HFF-Myc (cell line): ENCODE measurements around the gene ARFRP1.

Experiments used
- DNase-seq: peaks from one replicate; pipeline ENCODE4 v3.0.0-alpha.2; 2011; ENCODE audit warnings: low read depth; ENCODE audit errors: extremely low read depth
- H3K4me3 ChIP-seq: replicated peaks from 2 replicates; pipeline ENCODE4 v1.5.1; 2011; ENCODE audit warnings: low read depth, mild to moderate bottlenecking, control low read depth, low read length
- TF ChIP-seq, protein P1 (sequence below): IDR thresholded peaks from 2 replicates; pipeline ENCODE4 v1.5.1; 2012; ENCODE audit warnings: mild to moderate bottlenecking, low read depth, low read length, control low read depth; ENCODE audit errors: missing control alignments

Gene ARFRP1, protein sequence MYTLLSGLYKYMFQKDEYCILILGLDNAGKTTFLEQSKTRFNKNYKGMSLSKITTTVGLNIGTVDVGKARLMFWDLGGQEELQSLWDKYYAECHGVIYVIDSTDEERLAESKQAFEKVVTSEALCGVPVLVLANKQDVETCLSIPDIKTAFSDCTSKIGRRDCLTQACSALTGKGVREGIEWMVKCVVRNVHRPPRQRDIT

DNA sequence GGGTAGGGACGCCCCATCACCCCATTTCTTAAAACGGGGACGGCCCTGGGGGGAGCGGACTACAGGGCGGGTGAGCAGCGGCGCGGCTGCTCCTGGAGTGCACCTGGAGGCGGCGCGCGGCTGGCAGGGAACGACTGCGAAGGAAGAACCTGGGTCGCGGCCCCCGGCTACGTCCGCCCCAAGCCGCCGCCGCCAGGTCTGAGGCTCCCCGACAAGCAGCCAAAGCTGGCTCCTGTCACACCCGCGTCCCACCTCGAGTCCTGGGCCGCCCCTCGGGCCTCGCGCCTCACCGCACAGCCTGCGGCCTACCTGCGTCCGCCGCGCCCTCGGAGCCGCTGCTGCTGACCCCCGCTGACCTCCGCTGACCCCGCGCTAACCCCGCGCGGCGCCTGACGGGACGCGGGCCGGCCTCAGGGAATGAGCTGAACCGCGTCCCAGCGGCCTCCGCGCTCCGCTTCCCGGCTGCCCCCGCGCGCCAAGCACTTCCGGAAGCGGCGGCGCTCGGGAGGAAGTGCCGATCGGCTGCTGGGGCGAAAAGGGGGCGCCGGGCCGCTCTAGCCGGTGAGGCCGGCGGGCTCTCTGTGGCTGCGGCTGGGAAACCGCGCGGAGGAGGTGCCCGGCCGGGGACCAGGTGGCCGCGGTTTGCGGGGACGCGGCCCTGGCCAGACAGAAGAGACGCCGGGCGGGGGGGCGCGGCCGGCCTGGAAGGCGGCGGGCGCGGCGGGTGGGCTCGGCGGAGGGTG lies at the start of gene ARFRP1, which contains the start of gene ZGPAT:
TSS of gene ARFRP1 (minus strand) at position 419 of the 743 bp plus-strand sequence. CDS start 885 bp downstream, outside the sequence.
TSS of gene ZGPAT (plus strand) at position 482 of the 743 bp plus-strand sequence. CDS start 542 bp downstream, outside the sequence.
- peak within 1 kb of the TSS; percentile 90 for H3K4me3 ChIP-seq
- TF ChIP-seq, protein P1, sequence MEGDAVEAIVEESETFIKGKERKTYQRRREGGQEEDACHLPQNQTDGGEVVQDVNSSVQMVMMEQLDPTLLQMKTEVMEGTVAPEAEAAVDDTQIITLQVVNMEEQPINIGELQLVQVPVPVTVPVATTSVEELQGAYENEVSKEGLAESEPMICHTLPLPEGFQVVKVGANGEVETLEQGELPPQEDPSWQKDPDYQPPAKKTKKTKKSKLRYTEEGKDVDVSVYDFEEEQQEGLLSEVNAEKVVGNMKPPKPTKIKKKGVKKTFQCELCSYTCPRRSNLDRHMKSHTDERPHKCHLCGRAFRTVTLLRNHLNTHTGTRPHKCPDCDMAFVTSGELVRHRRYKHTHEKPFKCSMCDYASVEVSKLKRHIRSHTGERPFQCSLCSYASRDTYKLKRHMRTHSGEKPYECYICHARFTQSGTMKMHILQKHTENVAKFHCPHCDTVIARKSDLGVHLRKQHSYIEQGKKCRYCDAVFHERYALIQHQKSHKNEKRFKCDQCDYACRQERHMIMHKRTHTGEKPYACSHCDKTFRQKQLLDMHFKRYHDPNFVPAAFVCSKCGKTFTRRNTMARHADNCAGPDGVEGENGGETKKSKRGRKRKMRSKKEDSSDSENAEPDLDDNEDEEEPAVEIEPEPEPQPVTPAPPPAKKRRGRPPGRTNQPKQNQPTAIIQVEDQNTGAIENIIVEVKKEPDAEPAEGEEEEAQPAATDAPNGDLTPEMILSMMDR, result no peak
- DNase-seq, result no peak

DNA sequence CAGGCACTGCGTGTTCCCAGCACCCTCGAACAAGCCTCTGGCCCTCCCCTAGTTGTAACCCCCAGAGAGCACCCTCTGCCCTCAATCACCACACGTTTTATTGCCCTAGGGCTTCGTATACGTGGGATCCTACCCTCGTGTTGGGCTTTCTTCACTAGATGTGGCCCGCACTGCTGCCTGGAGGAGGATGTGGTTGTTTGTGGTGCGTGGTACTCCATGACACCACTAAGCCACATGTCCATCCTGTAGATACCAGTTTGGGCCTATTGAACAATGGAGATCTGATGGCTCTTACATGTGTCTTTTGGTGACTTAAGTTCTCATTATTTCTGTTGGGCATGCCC lies 48.8 kb upstream of the ARFRP1 start:
- H3K4me3 ChIP-seq, result no peak overlapping the region
- DNase-seq, result no peak
- TF ChIP-seq, protein P1, result no peak

DNA sequence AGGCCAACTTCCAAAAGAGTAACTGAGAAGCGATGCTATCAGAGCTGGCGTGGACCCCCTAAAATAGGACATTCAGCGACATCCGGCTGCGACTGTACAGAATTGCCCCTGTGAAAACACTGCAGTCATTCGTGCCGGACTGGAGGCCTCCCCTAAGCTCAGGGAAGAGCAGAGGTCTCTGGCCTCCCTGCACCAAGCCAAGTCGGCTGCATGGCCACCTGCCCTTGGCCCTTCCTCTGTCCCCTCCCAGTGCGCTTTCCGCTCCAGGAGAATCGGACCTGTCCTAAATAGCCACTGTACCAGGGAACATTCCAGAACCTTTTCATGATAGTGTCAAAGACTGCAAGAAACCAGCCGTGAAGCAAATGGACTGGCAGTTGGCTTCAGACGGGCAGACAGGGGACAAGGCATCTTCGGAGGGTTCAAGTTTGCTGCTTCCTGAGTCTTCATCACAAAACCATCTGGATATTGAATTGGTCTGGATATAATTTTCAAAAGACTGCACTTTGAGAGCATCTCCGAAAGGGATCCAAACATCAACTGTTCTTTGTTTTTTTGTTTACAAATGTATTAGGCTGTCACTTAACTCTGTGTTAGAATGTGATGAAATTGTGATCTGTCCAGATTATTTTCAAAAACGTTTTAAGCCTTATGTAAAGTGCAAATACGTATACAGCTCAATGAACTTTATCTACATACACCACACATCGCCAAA lies 48.3 kb upstream of the ARFRP1 start:
- DNase-seq, result no peak
- TF ChIP-seq, protein P1, result no peak
- no peak overlapping the region for H3K4me3 ChIP-seq

DNA sequence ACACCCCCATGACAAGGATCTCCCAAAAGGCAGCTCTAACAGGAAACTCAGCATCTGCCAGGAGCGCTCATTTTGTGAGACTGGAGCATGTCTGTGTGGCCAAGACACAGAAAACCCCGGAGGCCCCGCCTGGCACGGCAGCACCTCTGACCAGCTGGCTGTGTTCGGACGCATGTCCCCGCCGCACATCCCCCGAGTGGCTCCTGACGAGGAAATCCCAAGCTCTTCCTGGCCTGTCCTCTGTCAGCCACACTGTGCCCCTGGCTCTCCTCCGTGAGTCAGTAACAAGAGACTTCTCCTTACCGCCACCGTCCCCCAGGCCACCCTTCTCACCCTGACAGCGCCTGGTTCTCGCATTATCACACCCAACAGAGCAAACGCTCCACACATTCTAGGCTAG lies 46.2 kb upstream of the ARFRP1 start:
- H3K4me3 ChIP-seq, result no peak overlapping the region
- DNase-seq, result no peak
- TF ChIP-seq, protein P1, result no peak

DNA sequence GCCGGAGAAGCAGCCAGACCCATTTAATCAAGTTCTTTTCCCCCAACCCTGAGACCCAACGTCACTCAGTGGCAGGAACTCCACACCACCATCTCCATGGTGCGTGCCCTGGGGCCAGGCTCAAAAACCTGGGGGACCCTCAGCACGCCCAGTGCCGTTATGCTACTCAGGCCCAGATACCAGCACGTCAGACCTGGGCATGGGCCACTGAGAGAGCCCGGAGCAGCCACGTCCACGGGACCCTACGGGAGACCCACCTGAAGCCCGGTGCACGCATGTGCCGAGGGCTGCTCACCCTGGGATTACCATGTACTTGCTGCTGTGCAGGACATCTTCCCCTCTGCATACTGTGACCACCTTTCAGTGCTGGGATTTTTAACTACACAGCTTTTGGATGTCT lies 45.6 kb upstream of the ARFRP1 start:
- TF ChIP-seq, protein P1, result no peak
- DNase-seq, result no peak
- H3K4me3 ChIP-seq, result no peak overlapping the region

DNA sequence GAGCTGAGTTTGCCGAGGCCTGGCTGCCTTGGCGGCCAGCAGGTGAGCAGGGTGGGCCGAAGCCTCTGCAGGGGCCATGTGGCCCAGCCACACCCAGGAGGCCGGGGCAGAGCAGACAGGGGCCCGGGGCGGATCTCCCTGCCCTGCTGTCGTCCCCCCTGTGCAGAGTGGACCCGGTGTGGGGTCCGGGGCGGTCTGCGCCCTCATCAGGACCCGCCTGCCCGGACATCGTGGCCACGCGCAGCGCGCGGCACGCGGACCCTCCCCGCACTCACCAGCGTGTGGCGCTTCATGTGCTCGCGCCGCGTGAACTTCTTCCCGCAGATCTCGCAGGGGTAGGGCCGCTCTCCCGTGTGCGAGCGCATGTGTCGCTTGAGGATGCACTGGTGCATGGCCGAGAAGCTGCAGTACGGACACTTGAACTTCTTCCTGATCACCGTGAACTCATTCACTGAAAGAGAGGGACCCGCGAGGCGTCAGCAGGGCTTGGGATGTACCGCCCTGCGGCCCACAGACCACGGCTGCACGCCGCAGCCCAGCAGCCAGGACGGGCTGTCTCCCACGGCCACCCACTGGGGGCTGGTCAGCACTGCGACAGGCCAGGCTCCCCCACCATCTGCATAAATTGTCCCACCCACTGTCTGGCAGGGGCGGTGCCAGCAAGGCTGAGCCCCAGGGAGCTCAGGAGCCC lies 44.8 kb upstream of the ARFRP1 start:
- no peak for DNase-seq
- TF ChIP-seq, protein P1, result no peak

More for the DNA sequence above, 44.8 kb upstream of the ARFRP1 start:
- H3K4me3 ChIP-seq, result no peak overlapping the region
